ENCODE data around the gene USP2.

GRCh38 chr11:119336744-119337469 is 44.6 kb downstream of the USP2 start:
- TF ChIP-seq POLR2A (IDR thresholded peaks at IDR 0.05), result no peak
- no peak for TF ChIP-seq POLR2AphosphoS5 (IDR thresholded peaks at IDR 0.05)
